ENCODE measurements around the gene RC3H1.

Gene RC3H1

DNA sequence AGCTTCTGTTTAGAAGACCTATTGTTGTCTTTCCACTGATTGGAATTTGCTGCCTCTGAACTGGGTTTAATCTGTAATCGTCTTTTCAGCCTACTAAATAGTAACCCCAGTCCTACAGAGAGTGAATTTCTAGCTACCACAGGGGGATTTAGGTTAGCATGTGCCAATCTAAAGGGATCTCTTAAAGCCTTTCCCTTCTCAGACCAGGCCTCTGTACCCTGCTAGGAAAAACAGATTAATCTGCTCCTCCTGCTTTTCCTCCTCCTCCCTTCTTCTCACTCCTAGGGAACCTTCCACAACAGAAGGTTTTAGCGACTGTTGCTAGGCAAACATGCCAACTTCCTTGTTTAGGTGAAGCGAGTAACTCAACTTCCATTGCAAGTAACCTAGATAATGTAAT lies 1.3 kb upstream of the RC3H1 start (continued):
- TF ChIP-seq ZNF548 (tag by site-specific recombination; IDR thresholded peaks at IDR 0.05), result no peak
- TF ChIP-seq ZNF350 (tag by site-specific recombination; IDR thresholded peaks at IDR 0.05), result no peak
- no peak for TF ChIP-seq ZNF600 (tag by site-specific recombination; IDR thresholded peaks at IDR 0.05)
- TF ChIP-seq EGR2 (tag by site-specific recombination; IDR thresholded peaks at IDR 0.05; ENCODE audit: low read depth), result no peak
- TF ChIP-seq ZXDB (tag by site-specific recombination; IDR thresholded peaks at IDR 0.05), result no peak

- no peaks in the 10 kb centered on the region for H3K9me3 ChIP-seq (ENCODE audit: control insufficient read depth, insufficient read depth, low read depth, low read length)
- no peak for TF ChIP-seq ZNF155 (tag by site-specific recombination; IDR thresholded peaks at IDR 0.05)
- TF ChIP-seq, protein P1, sequence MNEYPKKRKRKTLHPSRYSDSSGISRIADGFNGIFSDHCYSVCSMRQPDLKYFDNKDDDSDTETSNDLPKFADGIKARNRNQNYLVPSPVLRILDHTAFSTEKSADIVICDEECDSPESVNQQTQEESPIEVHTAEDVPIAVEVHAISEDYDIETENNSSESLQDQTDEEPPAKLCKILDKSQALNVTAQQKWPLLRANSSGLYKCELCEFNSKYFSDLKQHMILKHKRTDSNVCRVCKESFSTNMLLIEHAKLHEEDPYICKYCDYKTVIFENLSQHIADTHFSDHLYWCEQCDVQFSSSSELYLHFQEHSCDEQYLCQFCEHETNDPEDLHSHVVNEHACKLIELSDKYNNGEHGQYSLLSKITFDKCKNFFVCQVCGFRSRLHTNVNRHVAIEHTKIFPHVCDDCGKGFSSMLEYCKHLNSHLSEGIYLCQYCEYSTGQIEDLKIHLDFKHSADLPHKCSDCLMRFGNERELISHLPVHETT (tag by site-specific recombination; IDR thresholded peaks at IDR 0.05), result no peak
- TF ChIP-seq ZNF624 (tag by site-specific recombination; IDR thresholded peaks at IDR 0.05), result no peak
- no peak for TF ChIP-seq EGR2 (tag by site-specific recombination; IDR thresholded peaks at IDR 0.05; ENCODE audit: low read depth)
- TF ChIP-seq ZBTB6 (tag by site-specific recombination; IDR thresholded peaks at IDR 0.05), result no peak
- TF ChIP-seq RBAK (tag by site-specific recombination; IDR thresholded peaks at IDR 0.05), result no peak
- peaks cover 9% of the 10 kb centered on the region for H3K4me1 ChIP-seq (ENCODE audit: control insufficient read depth, insufficient read depth, low read length)
- H3K36me3 ChIP-seq (ENCODE audit: control insufficient read depth in 2 of 2, insufficient read depth in 1 of 2, low read length in 2 of 2), result peaks cover 0 to 5% of the 10 kb centered on the region in 2 experiments; a peak in 1 of 3 replicates
- CTCF ChIA-PET, result interaction anchor here (1.3 kb wide), 1 partner anchor 195 kb away, joined by 4 read pairs; no protein-coding TSS in a partner anchor
- no peak overlapping the region for H3K27ac ChIP-seq (ENCODE audit: extremely low read depth, low read depth, low read length)
- H3K4me3 ChIP-seq (ENCODE audit: low read depth, low read length), result no peak overlapping the region; the same call in 1 of the 2 replicates
- POLR2A ChIA-PET, result interaction anchor here (0.6 to 1.8 kb wide), 15 partner anchors 9 to 195 kb away, joined by 3 to 11 read pairs (median 4); partner anchors contain the start of genes GAS5 and ZBTB37
These were observed 770 bp upstream of the RC3H1 start for GRCh38 chr1:174022976-174023277.

DNA sequence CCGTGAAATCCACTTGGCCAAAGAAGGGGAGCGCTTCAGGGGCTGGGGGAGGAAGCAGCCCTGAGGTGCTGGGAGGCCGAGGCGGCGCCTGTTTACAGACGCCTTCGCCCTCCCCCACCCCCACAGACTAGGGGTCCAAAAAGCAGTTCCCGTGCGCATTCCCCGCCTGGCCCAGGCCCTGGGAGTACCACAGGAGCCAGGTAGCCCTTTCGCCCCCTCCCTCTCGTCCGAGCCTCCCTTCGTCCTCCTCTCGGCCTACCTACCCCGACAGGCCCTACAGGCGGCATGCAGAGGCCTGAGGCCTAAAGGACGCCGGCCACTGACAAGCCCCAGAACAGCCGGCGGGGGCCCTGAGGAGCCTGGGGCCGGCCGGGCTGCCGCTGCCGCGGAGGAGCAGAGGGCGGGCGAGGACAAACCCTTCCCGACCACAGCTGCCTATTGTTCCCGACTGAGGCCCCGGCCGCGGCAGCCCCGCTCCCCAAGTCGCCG lies 522 bp downstream of the RC3H1 start:
- Histone ChIP-seq H3K4me1 (ENCODE audit: control insufficient read depth, insufficient read depth, low read length) (peaks cover 17% of the 10 kb centered on the region), H3K4me3 (ENCODE audit: low read depth, low read length) (peak overlapping the region; percentile 99), H3K27ac (ENCODE audit: extremely low read depth, low read depth, low read length) (peak overlapping the region; percentile 81), H3K9me3 (ENCODE audit: control insufficient read depth, insufficient read depth, low read depth, low read length) (no peaks in the 10 kb centered on the region), H3K36me3 (ENCODE audit: control insufficient read depth in 2 of 2, insufficient read depth in 1 of 2, low read length in 2 of 2) (peaks cover 0 to 5% of the 10 kb centered on the region in 2 experiments; a peak in 1 of 3 replicates)
- CTCF ChIA-PET, result no interaction called here
- POLR2A ChIA-PET, result interaction anchor here (0.6 to 1.8 kb wide), 16 partner anchors 9 to 196 kb away, joined by 3 to 11 read pairs (median 4); partner anchors contain the start of gene ZBTB37
- TF ChIP-seq ZNF146 (tag by site-specific recombination; IDR thresholded peaks at IDR 0.05), result 0 out of 2 replicates have a peak, but pooled peaks have one; percentile 3
- peak; percentile 22; the same call in 1 of the 2 replicates for TF ChIP-seq ZEB2 (tag by site-specific recombination; IDR thresholded peaks at IDR 0.05)
- TF ChIP-seq ZNF366 (tag by site-specific recombination; conservative IDR thresholded peaks at IDR 0.05), result no peak
- TF ChIP-seq ZBTB11 (tag by site-specific recombination; conservative IDR thresholded peaks at IDR 0.05; ENCODE audit: low read depth), result 0 out of 2 replicates have a peak, but pooled peaks have one; percentile 3
- TF ChIP-seq, protein P2, sequence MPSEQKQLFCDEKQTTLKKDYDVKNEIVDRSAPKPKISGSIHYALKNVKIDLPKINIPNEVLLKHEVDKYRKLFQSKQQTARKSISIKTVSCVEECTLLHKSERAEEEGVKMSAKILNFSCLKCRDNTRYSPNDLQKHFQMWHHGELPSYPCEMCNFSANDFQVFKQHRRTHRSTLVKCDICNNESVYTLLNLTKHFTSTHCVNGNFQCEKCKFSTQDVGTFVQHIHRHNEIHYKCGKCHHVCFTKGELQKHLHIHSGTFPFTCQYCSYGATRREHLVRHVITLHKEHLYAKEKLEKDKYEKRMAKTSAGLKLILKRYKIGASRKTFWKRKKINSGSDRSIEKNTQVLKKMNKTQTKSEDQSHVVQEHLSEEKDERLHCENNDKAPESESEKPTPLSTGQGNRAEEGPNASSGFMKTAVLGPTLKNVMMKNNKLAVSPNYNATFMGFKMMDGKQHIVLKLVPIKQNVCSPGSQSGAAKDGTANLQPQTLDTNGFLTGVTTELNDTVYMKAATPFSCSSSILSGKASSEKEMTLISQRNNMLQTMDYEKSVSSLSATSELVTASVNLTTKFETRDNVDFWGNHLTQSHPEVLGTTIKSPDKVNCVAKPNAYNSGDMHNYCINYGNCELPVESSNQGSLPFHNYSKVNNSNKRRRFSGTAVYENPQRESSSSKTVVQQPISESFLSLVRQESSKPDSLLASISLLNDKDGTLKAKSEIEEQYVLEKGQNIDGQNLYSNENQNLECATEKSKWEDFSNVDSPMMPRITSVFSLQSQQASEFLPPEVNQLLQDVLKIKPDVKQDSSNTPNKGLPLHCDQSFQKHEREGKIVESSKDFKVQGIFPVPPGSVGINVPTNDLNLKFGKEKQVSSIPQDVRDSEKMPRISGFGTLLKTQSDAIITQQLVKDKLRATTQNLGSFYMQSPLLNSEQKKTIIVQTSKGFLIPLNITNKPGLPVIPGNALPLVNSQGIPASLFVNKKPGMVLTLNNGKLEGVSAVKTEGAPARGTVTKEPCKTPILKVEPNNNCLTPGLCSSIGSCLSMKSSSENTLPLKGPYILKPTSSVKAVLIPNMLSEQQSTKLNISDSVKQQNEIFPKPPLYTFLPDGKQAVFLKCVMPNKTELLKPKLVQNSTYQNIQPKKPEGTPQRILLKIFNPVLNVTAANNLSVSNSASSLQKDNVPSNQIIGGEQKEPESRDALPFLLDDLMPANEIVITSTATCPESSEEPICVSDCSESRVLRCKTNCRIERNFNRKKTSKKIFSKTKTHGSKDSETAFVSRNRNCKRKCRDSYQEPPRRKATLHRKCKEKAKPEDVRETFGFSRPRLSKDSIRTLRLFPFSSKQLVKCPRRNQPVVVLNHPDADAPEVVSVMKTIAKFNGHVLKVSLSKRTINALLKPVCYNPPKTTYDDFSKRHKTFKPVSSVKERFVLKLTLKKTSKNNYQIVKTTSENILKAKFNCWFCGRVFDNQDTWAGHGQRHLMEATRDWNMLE (tag by site-specific recombination; conservative IDR thresholded peaks at IDR 0.05; ENCODE audit: low read depth), result no peak
- no peak for TF ChIP-seq ZNF670 (tag by site-specific recombination; IDR thresholded peaks at IDR 0.05; ENCODE audit: low read depth)
- no peak for TF ChIP-seq SETDB1 (IDR thresholded peaks at IDR 0.05; ENCODE audit: insufficient read length, low read length)
- peak; percentile 61; the same call in 1 of the 2 replicates for TF ChIP-seq KLF7 (tag by site-specific recombination; IDR thresholded peaks at IDR 0.05; ENCODE audit: borderline replicate concordance)
- TF ChIP-seq KLF16 (tag by site-specific recombination; IDR thresholded peaks at IDR 0.05), result peak; percentile 87
- TF ChIP-seq ZNF2 (tag by site-specific recombination; IDR thresholded peaks at IDR 0.05), result peak; percentile 18; the same call in 1 of the 2 replicates
- TF ChIP-seq ZSCAN16 (tag by site-specific recombination; IDR thresholded peaks at IDR 0.05), result peak; percentile 55; the same call in 1 of the 2 replicates
- TF ChIP-seq ZNF792 (tag by site-specific recombination; IDR thresholded peaks at IDR 0.05), result 0 out of 2 replicates have a peak, but pooled peaks have one; percentile 74
- peak; percentile 47; the same call in 1 of the 2 replicates for TF ChIP-seq ZBTB8A (tag by site-specific recombination; IDR thresholded peaks at IDR 0.05)
